Measurements from ENCODE around the gene FAM204A.

GRCh38 chr10:118307220-118307619 lies 34.9 kb downstream of the FAM204A start:
- no peak for TF ChIP-seq EZH2 (IDR thresholded peaks at IDR 0.05; ENCODE audit: insufficient read depth, low read length)
- TF ChIP-seq, protein P1, sequence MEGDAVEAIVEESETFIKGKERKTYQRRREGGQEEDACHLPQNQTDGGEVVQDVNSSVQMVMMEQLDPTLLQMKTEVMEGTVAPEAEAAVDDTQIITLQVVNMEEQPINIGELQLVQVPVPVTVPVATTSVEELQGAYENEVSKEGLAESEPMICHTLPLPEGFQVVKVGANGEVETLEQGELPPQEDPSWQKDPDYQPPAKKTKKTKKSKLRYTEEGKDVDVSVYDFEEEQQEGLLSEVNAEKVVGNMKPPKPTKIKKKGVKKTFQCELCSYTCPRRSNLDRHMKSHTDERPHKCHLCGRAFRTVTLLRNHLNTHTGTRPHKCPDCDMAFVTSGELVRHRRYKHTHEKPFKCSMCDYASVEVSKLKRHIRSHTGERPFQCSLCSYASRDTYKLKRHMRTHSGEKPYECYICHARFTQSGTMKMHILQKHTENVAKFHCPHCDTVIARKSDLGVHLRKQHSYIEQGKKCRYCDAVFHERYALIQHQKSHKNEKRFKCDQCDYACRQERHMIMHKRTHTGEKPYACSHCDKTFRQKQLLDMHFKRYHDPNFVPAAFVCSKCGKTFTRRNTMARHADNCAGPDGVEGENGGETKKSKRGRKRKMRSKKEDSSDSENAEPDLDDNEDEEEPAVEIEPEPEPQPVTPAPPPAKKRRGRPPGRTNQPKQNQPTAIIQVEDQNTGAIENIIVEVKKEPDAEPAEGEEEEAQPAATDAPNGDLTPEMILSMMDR (IDR thresholded peaks at IDR 0.05; ENCODE audit: insufficient read depth, low read depth, low read length), result no peak

Measured in astrocyte (in vitro differentiated cells and primary cell).